ENCODE data around the gene TMPRSS4. TPM values are rescaled to one million over a fixed set of nuclear protein-coding genes. Genes with fewer than 3 reads are reported as not detected.

TMPRSS4 gene
- total and polyA plus RNA-seq, 2 of the 4 experiments (the other 2 are of a cell fraction) = not detected

DNA sequence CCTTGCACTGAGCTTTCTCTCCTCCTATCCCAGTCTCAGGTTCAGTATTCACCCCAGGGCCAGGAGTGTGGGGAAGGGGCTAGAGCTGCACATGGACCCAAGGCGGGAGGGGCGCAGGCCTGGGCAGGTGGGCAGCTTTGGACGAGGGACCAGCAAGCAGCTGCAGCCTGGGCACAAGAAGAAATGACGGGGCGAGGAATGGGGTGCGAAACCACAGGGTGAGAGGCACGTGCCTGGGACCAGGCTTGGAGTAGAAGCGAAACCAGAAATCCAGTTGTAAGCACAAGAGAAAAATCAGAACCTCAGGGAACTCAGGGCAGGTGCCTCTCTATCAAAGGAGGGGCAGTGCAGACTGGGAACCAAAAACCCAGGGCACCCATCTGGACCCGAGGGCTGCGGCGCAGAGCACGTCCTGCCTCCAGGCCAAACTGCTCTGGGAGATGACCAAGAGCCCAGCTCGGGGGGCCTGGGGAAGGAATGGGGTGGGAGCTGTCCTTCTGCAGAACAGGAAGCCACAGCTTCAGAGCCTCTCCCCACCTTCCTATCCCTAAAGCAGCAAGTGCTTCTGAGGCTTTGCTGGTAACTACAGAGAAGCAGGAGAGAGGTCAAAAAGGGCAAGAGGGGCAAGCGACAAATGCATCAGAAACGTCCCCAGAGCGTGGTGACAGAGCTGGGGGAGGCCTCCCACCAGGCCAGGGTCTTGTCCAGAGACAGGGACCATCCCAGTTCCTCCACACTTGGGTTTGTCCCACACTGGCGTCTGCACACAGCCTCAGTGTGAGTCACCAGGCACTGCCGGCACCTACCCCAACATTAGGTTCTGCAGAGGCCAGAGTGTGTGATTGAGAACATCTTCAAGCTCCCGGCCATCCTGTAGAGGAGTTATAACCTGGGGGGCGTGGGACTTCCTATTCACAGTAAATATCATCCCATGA lies 18.3 kb upstream of the TMPRSS4 start:
- CTCF ChIA-PET = no interaction called here
- DNase-seq = no peak
- POLR2A ChIA-PET (ENCODE audit: unreplicated experiment) = no interaction called here
- H3K23ac ChIP-seq (ENCODE audit: low read depth, low read length) = no peak overlapping the region
- no peak overlapping the region for H3K9ac ChIP-seq (ENCODE audit: low read depth, low read length)
- H3K36me3 ChIP-seq (ENCODE audit: control insufficient read depth, insufficient read depth, low read length) = no peaks in the 10 kb centered on the region
- dilution Hi-C loops (cut with HindIII; ENCODE audit: low sequenced_read_pairs, unreplicated experiment) = no loop called here
- no peak overlapping the region for H2AFZ ChIP-seq (replicated peaks; ENCODE audit: low read length, poor library complexity)
- no peak for ATAC-seq (ENCODE audit: low read depth)
- intact Hi-C loops (cut with micrococcal nuclease) = no loop called here
- H3K4me2 ChIP-seq (ENCODE audit: low read depth, low read length) = no peak overlapping the region
- no peaks in the 10 kb centered on the region for H4K20me1 ChIP-seq (ENCODE audit: insufficient read depth, low read length)
- no peaks in the 10 kb centered on the region for H3K79me1 ChIP-seq (ENCODE audit: low read depth in 1 of 2, low read length in 2 of 2)
- no peak overlapping the region for H3K27ac ChIP-seq (ENCODE audit: insufficient read depth, low read length)
- H2BK5ac ChIP-seq (ENCODE audit: low read depth, low read length, poor library complexity, severe bottlenecking) = no peak overlapping the region
- H3K4ac ChIP-seq (ENCODE audit: low read depth, low read length) = no peak overlapping the region
- H3K27me3 ChIP-seq (ENCODE audit: control insufficient read depth, insufficient read depth, low read length) = peaks cover 14% of the 10 kb centered on the region; the same call in 1 of the 2 replicates
- H3K9me3 ChIP-seq (ENCODE audit: control insufficient read depth, insufficient read depth, low read length) = no peaks in the 10 kb centered on the region
- no peak overlapping the region for H3K14ac ChIP-seq (replicated peaks; ENCODE audit: low read depth, low read length)
- H2BK20ac ChIP-seq (ENCODE audit: low read depth, low read length) = no peak overlapping the region
- no peak overlapping the region for H2BK120ac ChIP-seq (ENCODE audit: low read depth, low read length)
- H3K4me3 ChIP-seq (ENCODE audit: insufficient read depth, low read depth, low read length) = no peak overlapping the region
- no peaks in the 10 kb centered on the region for H3K9me1 ChIP-seq (ENCODE audit: insufficient read depth, low read length)
- TF ChIP-seq MAZ (IDR thresholded peaks at IDR 0.05; ENCODE audit: borderline replicate concordance, low read depth, low read length) (no peak), BHLHE40 (IDR thresholded peaks at IDR 0.05; ENCODE audit: low read depth, low read length) (no peak), RFX5 (IDR thresholded peaks at IDR 0.05; ENCODE audit: low read depth, low read length) (no peak), MXI1 (IDR thresholded peaks at IDR 0.05; ENCODE audit: borderline replicate concordance, low read depth, low read length) (no peak), CHD1 (IDR thresholded peaks at IDR 0.05; ENCODE audit: low read depth, low read length) (no peak), RAD21 (IDR thresholded peaks at IDR 0.05; ENCODE audit: low read length) (no peak), FOS (IDR thresholded peaks at IDR 0.05; ENCODE audit: low read depth, low read length) (no peak), POLR2A (IDR thresholded peaks at IDR 0.05; ENCODE audit: low read depth, low read length) (no peak), MAFK (IDR thresholded peaks at IDR 0.05; ENCODE audit: low read depth, low read length) (no peak), RCOR1 (IDR thresholded peaks at IDR 0.05; ENCODE audit: insufficient replicate concordance, low read length) (no peak), USF2 (IDR thresholded peaks at IDR 0.05; ENCODE audit: low read depth, low read length) (no peak), NFE2L2 (IDR thresholded peaks at IDR 0.05; ENCODE audit: low read depth, low read length) (no peak), CEBPB (IDR thresholded peaks at IDR 0.05; ENCODE audit: low read depth, low read length) (no peak)
- TF ChIP-seq, protein P1, sequence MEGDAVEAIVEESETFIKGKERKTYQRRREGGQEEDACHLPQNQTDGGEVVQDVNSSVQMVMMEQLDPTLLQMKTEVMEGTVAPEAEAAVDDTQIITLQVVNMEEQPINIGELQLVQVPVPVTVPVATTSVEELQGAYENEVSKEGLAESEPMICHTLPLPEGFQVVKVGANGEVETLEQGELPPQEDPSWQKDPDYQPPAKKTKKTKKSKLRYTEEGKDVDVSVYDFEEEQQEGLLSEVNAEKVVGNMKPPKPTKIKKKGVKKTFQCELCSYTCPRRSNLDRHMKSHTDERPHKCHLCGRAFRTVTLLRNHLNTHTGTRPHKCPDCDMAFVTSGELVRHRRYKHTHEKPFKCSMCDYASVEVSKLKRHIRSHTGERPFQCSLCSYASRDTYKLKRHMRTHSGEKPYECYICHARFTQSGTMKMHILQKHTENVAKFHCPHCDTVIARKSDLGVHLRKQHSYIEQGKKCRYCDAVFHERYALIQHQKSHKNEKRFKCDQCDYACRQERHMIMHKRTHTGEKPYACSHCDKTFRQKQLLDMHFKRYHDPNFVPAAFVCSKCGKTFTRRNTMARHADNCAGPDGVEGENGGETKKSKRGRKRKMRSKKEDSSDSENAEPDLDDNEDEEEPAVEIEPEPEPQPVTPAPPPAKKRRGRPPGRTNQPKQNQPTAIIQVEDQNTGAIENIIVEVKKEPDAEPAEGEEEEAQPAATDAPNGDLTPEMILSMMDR (conservative IDR thresholded peaks at IDR 0.05; ENCODE audit: low read depth, low read length) = no peak
- TF ChIP-seq, protein P2, sequence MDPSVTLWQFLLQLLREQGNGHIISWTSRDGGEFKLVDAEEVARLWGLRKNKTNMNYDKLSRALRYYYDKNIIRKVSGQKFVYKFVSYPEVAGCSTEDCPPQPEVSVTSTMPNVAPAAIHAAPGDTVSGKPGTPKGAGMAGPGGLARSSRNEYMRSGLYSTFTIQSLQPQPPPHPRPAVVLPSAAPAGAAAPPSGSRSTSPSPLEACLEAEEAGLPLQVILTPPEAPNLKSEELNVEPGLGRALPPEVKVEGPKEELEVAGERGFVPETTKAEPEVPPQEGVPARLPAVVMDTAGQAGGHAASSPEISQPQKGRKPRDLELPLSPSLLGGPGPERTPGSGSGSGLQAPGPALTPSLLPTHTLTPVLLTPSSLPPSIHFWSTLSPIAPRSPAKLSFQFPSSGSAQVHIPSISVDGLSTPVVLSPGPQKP (IDR thresholded peaks at IDR 0.05; ENCODE audit: borderline replicate concordance, low read depth, low read length) = no peak
- no peak overlapping the region for H4K8ac ChIP-seq (ENCODE audit: low read depth in 2 of 2, low read length in 2 of 2)
- H4K91ac ChIP-seq (ENCODE audit: insufficient read depth, low read depth, low read length) = no peak overlapping the region
- no peaks in the 10 kb centered on the region for H3K4me1 ChIP-seq (ENCODE audit: control insufficient read depth, insufficient read depth, low read length)
- H3K18ac ChIP-seq (ENCODE audit: low read depth, low read length) = no peak overlapping the region
- H2AK5ac ChIP-seq (ENCODE audit: low read depth, low read length) = no peak overlapping the region
- no peak overlapping the region for H2AK9ac ChIP-seq (replicated peaks; ENCODE audit: low read depth, low read length, poor library complexity)
- H3K56ac ChIP-seq (ENCODE audit: extremely low read depth, insufficient read depth, low read length) = no peak overlapping the region
- no peak overlapping the region for H2BK15ac ChIP-seq (ENCODE audit: low read depth, low read length)
- 54% methylated on average over 8 of the region's 20 CpGs; no CpG with 5 or more reads in 1 of the 2 experiments for WGBS, 2 experiments (ENCODE audit: extremely low coverage in 2 of 2, insufficient read length in 1 of 2)
- in situ Hi-C loops (cut with MboI; ENCODE audit: low sequenced_read_pairs) = no loop called here
- H4K5ac ChIP-seq (ENCODE audit: low read depth, low read length) = no peak overlapping the region
- no TSS peak for BruUV-seq (replicated peaks)

All from IMR-90 (cell line).